GM18519 (cell line): ENCODE measurements around the gene SEPHS2.
"Not testable (repeated sequence)": the region's sequence is repeated elsewhere in the genome, so short reads cannot be mapped to it uniquely, and the experiment has no call there.

Experiments used
- ATAC-seq: cut with Tn5 transposase; IDR thresholded peaks from one replicate; pipeline ENCODE4 v1.9.1; 2021; ENCODE audit warnings: mild to moderate bottlenecking, moderate library complexity; ENCODE audit not compliant: unreplicated experiment, low FRiP score

The SEPHS2 gene

DNA sequence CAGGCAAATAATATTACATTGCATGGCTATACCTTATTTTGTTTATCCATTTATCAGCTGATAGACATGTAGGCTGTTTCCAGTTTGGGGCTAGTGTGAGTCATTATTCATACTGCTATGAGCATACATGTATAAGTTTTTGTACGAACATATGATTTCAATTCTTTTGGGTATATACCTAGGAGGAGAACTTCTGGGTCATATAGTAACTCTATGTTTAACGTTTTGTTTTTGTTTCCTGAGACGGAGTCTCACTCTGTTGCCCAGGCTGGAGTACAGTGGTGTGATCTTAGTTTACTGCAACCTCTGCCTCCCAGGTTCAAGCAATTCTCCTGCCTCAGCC, 24.5 kb upstream of the SEPHS2 start:
- ATAC-seq = no peak

DNA sequence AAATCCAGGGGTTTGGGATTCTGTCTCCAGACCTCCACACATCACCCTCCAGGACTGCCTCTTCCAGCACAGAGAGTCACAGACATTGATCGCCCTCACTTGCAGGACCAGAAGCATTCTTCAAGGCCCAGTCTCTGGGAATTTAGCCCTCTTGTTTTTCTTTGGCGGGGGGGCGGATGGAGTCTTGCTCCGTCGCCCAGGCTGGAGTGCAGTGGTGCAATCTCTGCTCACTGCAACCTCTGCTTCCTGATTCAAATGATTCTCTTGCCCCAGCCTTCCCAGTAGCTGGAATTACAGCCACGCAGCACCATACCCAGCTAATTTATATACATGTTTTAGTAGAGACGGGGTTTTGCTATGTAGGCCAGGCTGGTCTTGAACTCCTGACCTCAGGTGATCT, 18.4 kb upstream of the SEPHS2 start:
- no peak for ATAC-seq

DNA sequence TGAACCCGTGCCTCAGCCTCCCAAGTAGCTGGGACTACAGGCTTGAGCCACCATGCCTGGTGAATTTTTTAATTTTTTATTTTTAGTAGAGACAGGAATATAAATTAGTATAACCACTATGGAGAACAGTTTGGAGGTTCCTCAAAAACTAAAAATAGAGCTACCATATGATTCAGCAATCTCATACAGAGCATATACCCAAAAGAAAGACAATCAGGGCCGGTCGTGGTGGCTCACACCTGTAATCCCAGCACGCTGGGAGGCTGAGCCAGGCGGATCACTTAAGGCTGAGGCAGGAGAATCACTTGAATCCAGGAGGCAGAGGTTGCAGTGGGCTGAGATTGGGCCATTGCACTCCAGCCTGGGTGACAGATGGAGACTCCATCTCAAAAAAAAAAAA, 15.8 kb upstream of the SEPHS2 start:
- ATAC-seq = not testable (repeated sequence)

DNA sequence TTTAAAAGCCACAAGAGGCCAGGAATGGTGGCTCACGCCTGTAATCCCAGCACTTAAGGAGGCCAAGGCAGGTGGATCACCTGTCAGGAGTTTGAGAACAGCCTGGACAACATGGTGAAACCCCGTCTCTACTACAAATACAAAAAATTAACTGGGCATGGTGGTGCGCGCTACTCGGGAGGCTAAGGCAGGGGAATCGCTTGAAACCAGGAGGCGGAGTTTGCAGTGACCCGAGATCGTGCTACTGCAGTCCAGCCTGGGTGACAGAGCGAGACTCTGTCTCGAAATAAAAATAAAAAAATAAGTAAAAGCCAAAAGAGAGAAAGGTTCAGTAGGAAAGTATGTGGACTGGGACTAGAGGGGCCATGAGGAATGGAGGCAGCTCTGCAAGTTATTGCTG, 13.8 kb upstream of the SEPHS2 start:
- no peak for ATAC-seq

DNA sequence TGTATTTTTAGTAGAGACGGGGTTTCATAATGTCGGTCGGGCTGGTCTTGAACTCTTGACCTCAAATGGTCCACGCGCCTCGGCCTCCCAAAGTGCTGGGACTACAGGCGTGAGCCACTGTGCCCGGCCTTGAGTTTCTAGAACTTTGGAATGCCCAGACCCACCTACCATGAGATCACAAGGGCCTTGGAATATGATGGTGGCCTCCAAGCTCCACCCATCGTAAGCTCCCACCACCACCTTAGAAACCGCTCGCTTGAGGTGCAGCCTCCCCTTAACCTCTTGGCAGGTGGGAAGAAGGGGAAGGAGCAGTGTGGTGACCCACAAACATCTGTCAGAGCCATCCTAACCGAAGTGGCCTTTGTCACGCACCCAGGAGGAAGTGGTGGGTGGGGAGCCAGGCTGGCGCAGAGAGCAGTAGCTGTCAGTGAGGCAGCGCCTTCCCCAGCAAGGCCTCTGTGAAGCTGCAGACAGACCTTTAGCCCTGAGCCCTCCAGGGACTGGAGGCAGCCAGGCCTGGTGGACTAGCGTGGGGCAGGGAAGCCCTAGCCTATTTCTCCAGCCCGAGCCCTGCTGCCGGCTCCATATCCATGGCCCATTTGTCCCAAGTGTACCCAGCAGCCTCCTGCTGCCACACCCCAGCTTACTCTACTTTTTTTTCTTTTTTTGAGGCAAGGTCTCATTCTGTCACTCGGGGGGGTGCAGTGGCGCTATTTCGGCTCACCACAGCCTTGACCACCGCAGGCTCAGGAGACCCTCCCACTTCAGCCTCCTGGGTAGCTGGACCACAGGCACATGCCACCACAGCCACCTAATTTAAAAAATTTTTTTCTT, 13.1 kb upstream of the SEPHS2 start:
- peak; percentile 56 for ATAC-seq

DNA sequence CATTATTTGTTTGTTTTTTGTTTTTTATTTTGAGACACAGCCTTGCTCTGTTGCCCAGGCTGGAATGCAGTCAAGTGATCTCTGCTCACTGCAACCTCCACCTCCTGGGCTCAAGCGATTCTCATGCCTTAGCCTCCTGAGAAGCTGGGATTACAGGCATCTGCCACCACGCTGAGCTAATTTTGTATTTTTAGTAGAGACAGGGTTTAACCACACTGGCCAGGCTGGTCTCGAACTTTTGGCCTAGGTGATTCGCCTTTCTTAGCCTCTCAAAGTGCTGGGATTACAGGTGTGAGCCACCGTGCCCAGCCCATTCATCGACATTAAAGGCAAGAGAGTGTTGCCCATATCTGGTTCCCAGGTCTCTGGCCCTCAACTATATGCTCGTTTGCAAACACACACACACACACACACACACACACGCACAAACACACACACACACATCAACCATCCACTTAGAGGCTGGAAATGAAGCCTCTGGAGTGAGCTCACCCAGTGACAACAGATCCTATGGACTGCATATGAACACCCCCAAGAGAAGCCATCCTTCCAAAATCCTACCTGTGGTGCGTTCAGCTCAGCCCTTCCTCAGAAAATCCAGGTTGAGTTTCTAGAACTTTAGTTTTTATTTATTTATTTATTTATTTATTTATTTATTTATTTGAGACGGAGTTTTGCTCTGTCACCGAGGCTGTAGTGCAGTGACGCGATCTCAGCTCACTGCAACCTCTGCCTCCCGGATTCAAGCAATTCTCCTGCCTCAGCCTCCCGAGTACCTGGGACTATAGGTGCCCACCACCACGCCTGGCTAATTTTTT, 12.3 kb upstream of the SEPHS2 start:
- ATAC-seq = no peak

DNA sequence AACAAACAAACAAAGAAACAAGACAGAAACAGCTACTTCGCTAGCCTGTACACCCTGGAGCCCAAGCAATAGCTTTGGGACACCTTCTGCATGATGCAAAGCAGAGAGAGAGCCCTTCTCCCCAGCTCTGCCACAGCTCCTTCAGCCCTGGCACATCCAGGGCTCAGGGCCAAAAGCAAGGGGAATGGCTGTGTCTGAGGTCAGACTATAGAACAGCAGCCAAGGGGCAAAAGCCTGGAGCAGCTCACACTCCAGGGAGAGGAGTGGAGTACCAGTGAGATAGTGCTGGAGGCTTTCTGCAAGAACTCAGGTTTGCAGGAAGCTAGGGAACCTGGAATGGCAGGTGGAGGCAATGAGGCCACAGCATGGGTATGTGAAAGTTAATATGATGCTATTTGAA, 11.6 kb upstream of the SEPHS2 start:
- no peak for ATAC-seq

DNA sequence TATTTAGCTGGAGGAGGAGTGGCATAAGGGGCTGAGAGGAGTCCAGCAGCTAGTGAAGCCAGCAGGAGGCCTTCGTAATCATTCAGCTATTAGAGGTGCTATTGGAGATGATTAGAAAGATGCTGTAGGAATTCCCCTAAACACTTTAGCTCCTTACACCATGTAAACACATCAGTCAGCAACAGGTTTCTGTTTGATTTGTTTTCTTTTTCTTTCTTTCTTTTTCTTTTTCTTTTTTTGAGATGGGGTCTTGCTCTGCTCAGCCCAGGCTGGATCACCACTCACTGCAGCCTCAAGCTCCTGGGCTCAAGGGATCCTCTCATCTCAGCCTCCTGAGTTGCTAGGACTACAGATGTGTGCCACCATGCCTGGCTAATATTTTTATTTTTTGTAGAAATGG, 10.6 kb upstream of the SEPHS2 start:
- ATAC-seq = no peak

DNA sequence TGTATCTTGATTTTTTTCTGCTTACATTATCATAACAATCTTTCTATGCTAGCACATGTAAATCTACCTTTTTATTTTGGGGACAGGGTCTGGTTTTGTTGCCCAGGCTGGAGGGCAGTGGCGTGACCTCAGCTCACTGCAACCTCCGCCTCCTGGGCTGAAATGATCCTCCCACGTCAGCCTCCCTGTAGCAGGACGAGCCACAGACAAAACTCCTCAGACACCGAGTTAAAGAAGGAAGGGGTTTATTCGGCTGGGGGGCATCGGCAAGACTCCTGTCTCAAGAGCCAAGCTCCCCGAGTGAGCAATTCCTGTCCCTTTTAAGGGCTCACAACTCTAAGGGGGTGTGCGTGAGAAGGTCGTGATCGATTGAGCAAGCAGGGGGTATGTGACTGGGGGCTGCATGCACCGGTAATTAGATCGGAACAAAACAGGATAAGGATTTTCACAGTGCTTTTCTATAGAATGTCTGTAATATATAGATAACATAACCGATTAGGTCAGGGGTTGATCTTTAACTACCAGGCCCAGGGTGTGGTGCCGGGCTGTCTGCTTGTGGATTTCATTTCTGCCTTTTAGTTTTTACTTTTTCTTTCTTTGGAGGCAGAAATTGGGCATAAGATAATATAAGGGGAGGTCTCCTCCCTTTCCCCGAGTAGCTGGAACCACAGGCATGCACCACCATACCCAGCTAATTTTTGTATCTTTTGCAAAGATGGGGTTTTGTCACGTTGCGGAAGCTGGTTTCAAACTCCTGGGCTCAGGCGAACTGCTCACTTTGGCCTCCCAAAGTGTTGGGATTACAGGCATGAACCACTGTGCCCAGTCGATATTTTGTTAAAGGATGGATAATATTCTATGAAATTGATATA, 7.3 kb upstream of the SEPHS2 start:
- not testable (repeated sequence) for ATAC-seq

DNA sequence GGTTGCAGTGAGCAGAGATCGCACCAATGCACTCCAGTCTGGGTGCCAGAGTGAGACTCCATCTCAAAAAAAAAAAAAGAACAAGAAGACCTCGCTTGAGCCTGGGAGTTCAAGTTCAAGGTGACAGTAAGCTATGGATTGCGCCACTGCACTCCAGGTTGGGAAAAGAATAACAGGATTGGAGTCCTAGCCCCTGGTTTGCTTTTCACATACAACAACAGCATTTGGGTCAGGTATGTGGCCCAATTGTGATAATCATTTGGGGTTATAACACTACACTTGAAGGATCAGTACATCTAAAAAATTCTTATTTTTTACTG, 3.4 kb upstream of the SEPHS2 start:
- ATAC-seq = no peak

DNA sequence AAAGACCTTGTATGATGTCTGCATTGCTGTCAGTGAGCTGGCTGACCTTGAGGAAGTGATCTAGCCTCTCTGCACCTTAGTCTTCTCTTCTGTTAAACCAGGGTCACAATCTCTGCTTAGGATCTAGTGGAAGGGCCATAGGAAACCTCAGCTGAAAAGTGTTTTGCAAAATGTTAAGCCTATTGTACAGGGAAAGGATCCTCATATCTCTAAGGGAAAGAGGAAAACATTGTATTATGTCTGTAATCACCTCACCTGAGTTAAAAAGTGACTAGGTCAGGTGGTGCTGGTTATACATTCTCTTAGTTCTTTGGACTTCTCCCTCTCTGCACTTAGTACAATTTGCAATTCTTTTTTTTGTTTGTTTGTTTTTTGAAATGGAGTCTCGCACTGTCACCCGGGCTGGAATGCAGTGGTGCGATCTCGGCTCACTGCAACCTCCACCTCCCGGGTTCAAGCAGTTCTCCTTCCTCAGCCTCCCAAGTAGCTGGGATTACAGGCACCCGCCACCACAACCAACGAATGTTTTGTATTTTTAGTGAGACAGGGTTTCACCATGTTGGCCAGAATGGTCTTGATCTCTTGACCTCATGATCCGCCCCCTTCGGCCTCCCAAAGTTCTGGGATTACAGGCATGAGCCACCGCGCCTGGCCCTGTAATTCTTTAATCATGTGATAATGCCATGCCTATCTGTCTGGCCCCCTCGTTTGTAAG, 2.0 kb upstream of the SEPHS2 start:
- no peak for ATAC-seq

DNA sequence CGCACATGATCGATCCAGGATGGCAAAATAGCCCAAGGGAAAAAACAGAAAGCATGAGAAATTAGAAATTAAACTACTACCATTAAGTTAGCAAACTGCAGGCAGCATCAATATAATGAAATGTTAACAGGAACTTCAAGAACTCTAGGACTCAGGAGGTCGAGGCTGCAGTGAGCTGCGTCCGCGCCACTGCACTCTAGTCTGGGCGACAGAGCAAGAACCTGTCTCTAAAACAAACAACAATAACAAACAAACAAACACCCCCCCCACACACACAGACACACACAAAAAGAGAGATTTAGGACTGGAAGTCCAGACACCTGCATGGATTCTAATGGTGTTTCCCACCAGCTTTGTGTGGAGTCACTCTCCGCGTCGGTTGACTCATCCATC, 525 bp upstream of the SEPHS2 start:
- no peak for ATAC-seq

DNA sequence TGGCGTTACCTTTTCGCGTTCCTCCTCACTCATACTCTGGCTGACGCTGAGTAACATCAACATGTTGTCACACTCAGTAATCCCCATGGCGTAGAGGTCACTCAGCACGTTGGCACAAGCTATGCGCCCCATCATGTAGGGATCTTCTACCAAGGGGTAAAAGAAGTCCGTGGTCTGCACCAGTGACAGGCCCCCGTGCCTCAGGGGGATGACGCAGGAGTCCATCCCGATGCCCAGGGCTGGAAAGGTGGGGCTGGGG, 596 bp downstream of the SEPHS2 start:
- no peak for ATAC-seq

DNA sequence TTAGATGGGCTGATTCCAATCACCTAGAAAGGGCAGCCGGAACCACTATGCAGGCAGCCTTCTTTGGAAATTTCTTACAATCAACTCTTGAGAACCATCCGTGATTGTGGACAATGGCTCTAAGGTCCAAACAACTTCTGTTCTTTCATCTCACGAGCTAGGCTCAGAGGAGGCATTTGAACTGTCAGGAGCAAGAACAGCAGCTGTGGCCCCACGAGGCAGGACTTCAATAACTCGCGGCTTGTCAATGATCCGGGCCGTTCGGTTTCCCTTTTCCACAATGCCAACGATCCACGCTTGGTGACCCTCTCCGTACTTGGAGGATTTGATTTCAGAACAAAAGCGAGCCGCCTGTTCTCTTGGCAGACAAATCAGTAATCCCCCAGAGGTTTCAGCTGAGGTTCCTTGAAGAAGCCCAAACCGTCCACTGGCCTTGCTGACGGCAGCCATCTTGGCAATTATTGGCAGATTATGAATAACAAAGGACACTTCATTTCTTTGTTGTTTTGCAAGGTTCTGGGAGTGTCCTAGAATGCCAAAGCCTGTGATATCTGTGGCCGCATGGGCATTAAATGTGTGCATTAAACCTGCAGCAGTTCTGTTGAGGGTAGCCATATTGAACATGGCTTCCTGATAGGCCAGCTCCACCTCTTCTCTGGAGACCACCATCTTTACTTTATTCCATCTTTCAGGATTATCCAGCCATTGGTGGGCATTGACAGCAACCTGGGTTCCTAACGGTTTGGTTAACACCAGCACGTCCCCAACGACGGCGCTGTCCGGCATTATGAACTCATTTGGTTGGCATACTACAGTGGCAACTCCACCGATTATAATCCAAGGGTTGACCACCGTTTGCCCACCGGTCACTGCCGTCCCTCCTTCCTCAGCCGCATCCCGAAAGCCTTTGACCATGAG, 1.2 kb downstream of the SEPHS2 start:
- ATAC-seq = no peak

DNA sequence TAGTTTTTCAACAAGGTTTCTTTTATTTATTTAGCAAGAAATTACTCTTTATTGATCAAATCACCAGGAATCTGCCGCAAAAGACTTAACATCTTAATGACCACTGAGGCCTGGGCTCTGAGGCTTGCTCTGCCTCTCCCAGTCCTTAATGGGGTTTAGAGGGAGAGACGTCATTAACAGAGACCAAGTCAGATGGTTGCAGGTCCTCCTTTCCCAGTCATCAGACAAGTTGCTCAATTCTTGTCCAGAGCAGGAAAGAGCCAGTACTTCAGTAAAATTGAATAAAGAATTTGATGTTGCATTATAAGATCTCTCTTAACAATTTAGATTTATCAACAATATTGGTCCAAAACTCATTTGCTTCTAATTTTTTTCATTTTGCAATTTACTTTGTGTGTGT, 2.0 kb downstream of the SEPHS2 start:
- ATAC-seq = no peak

DNA sequence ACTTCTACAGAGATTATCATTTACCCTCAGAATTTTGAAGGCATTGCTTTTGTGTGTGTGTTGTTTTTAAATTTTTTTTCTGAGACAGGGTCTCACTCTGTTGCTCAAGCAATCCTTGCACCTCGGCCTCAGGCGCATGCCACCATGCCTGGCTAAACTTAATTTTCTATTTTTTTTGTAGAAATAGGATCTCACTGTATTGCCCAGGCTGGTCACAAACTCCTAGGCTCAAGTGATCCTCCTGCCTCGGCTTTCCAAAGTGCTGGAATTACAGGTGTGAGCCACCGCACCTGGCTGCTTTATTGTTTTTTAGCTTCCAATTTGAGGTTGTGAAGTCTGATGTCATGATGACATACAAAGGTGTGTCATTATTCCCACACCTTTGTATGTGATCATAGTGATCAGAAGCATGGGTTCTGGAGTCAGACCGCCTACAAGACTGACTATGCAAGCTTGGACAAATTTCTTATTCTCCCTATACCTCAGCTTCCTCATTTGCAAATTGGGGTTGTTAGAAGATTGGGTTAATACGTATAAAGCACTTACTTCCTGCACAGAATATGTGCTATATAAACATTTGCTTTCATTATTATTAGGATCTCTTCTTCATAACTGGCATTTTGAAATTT, 5.8 kb downstream of the SEPHS2 start:
- no peak for ATAC-seq

DNA sequence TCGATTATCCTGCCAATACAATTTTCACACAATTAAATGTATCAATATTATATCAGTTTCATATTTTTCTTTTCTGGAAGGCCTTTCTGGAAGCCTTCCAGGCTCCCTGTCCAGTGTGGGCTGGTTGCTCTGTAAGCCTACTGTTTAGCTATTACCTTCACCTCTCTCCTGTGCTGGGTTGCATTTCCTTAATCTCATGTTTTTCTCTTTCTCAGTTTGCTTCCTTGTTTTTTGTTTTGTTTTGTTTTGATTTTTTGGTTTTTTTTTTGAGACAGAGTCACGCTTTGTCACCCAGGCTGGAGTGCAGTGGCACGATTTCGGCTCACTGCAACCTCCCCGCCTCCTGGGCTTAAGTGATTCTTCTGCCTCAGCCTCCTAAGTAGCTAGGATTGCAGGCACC, 6.8 kb downstream of the SEPHS2 start:
- ATAC-seq = no peak

DNA sequence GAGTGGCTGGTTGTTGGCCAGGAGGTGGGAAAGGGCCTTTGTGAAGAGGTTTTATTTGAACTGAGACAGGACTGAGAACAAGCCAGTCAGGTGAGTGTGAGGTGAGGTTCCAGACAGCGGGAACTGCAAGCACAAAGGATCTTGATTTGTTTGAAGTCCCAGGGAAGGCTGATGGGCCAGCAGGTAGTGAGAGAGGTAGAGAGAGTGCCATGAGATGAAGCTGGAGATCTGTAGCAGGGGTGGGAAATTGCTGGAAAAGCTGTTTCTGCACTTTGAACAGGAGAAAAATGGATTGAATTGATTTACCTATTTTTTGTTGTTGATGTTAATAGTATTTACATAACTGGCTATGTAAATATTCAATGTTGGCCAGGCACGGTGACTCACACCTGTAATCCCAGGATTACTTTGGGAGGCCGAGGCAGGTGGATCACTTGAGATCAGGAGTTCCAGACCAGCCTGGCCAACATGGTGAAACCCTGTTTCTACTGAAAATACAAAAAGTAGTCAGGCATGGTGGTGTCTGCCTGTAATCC, 8.1 kb downstream of the SEPHS2 start:
- ATAC-seq = no peak

DNA sequence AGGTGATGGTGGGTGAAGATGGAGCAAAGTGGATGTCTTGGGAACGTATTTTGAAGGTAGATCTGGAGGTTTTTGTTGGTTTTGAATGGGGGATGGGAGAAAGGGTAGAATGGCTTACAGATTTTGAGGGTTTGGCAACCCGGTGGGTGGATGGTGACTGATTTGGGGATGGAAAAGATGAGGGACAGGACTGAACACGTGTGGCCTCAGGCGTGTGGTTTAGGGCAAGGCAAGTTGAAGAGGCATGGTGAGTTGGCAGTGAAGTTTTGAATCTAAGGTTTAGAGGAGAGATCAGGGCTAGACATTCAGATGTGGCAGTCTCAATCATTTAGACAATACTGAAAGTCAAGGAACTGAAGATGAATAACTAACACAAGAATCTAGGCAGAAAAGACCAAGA, 10.8 kb downstream of the SEPHS2 start:
- ATAC-seq = no peak
